Lung (tissue), 12 donors: ENCODE measurements around the gene AAR2. TPM values are rescaled to one million over a fixed set of nuclear protein-coding genes. Genes with fewer than 3 reads are reported as not detected.

Experiments used
- ATAC-seq: fragments of 200-7000 bp; cut with Tn5 transposase; one replicate; pipeline ENCODE4 v1.9.1; 2020; ENCODE audit warnings: moderate number of reproducible peaks; ENCODE audit not compliant: insufficient read depth, low FRiP score
- DNase-seq, 3 donors: peaks; one replicate each; pipeline ENCODE4 v3.0.0-alpha.2; 2013 to 2017
- H3K27ac ChIP-seq, 2 donors: one replicate each; pipeline ENCODE4 v1.5.1; 2013; ENCODE audit warnings: mild to moderate bottlenecking in 2 of 2, moderate library complexity in 2 of 2, control low read depth in 1 of 2, inconsistent platforms in 1 of 2, low read depth in 1 of 2, low read length in 1 of 2
- H3K27me3 ChIP-seq, 3 donors: one replicate each; pipeline ENCODE4 v1.5.1; 2013; ENCODE audit warnings: low read length in 2 of 3; ENCODE audit not compliant: control insufficient read depth in 3 of 3, insufficient read depth in 3 of 3
- H3K36me3 ChIP-seq, 4 donors: one replicate each; pipeline ENCODE4 v1.5.1; 2013; ENCODE audit warnings: low read length in 4 of 4, mild to moderate bottlenecking in 1 of 4, moderate library complexity in 1 of 4; ENCODE audit not compliant: control insufficient read depth in 4 of 4, insufficient read depth in 4 of 4
- H3K4me1 ChIP-seq, 5 donors: one replicate each; pipeline ENCODE4 v1.5.1; 2013; ENCODE audit warnings: low read length in 5 of 5, mild to moderate bottlenecking in 2 of 5, moderate library complexity in 1 of 5; ENCODE audit not compliant: control insufficient read depth in 5 of 5, insufficient read depth in 5 of 5
- H3K4me3 ChIP-seq: one replicate; pipeline ENCODE4 v1.5.1; 2013; ENCODE audit warnings: mild to moderate bottlenecking, control low read depth, moderate library complexity
- H3K9ac ChIP-seq, 2 donors: one replicate each; pipeline ENCODE4 v1.5.1; 2013; ENCODE audit warnings: low read length in 2 of 2, control low read depth in 1 of 2; ENCODE audit not compliant: insufficient read depth in 1 of 2
- H3K9me3 ChIP-seq, 4 donors: one replicate each; pipeline ENCODE4 v1.5.1; 2013; ENCODE audit warnings: low read length in 3 of 4, mild to moderate bottlenecking in 1 of 4, moderate library complexity in 1 of 4; ENCODE audit not compliant: control insufficient read depth in 4 of 4, insufficient read depth in 3 of 4
- CTCF ChIP-seq: IDR thresholded peaks from 2 replicates; pipeline ENCODE4 v1.5.1; 2012; ENCODE audit warnings: mild to moderate bottlenecking; ENCODE audit errors: control extremely low read depth, extremely low read depth
- WGBS, 2 donors: extraction: QIAGEN DNeasy Blood & Tissue Kit; methylation state at CpG; one replicate each; pipeline ENCODE4 v1.1.7; 2013; 5-methylcytosine and 5-hydroxymethylcytosine counted together
- polyA plus RNA-seq, 2 donors: library from polyadenylated mRNA; stranded (reverse); fragments of 200-250 nt; gene quantifications; one replicate each; pipeline ENCODE4 v1.2.1, GENCODE V29; 2013
- total RNA-seq, 2 donors: library from RNA; depleted of rRNA in 1 of 2; stranded (reverse); fragments of >200 nt in 1 of 2; gene quantifications; one replicate each; pipeline ENCODE4 v1.2.1, GENCODE V29; 2014 to 2021
- donor health status: control.
- donor health status: control.
- donor health status: Bipolar disorder and iron deficiency.
- donor health status: healthy.
- donor health status: DM: yes; HTN: yes; CAD: no.

The AAR2 gene
- total and polyA plus RNA-seq, 4 donors, result 18.1 to 31.2 (median 29.3) TPM

GRCh38 chr20:36208257-36208656, 28.0 kb upstream of the AAR2 start:
- H3K36me3 ChIP-seq, result peaks cover 0 to 33% (median 8%) of the 10 kb centered on the region in 4 donors
- no peaks in the 10 kb centered on the region for H3K4me1 ChIP-seq
- no peak for ATAC-seq
- H3K4me3 ChIP-seq, result no peak overlapping the region
- WGBS, 2 donors, result 91 to 94% methylated on average over 10 of the region's 10 CpGs
- TF ChIP-seq CTCF, result no peak
- no peak for DNase-seq
- no peaks in the 10 kb centered on the region for H3K27me3 ChIP-seq
- no peak overlapping the region for H3K9ac ChIP-seq
- H3K9me3 ChIP-seq, result no peaks in the 10 kb centered on the region
- H3K27ac ChIP-seq, result no peak overlapping the region

DNA sequence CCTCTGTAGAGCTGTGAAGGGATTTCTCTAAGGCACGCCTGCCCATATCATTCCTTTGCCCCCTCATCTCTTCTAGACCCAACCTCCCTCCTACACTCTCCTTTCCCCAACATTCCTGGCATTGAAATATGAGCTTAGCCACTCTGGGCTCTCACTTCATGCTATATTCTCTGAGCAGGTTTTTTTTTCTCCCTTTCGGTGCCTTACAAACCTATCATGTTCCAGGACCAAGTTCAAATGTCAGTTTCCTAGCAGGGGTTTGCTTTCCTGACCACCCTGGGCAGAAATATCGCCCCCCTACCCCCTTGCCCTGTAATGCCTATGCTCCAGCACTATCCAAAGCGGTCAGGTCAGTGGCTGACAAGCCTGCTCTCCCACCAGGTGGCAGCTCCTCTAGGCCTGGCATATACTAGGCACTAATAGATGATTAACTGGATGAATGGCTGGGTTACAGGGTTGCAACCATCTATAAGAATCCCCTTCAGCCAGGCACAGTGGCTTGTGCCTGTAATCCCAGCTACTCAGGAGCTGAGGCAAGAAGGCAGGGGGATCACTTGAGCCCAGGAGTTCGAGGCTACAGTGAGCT, 25.7 kb upstream of the AAR2 start:
- 87 to 90% methylated on average over 5 of the region's 5 CpGs for WGBS, 2 donors
- no peak overlapping the region for H3K4me3 ChIP-seq

DNA sequence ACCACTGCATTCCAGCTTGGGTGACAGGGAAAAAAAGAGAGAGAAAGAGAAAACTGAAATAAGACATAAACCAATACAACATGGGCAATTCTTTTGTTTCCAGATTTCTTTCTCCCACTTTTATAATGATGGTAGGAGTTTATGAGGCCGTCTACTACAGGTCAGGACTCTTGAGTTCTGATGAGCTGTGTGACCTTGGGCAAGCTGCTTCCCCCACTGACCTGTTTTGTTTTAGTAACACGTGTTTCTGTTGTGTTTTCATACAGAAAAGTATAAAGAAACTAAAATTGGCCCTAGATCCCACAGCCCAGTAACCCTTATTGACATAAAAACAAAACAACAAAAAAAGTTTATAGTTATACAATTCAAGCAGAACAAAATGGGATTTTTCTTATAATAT, 22.9 kb upstream of the AAR2 start:
- Histone ChIP-seq H3K27me3 (no peaks in the 10 kb centered on the region), H3K27ac (no peak overlapping the region), H3K36me3 (peaks cover 0 to 20% (median 9%) of the 10 kb centered on the region in 4 donors), H3K9ac (no peak overlapping the region), H3K9me3 (no peaks in the 10 kb centered on the region), H3K4me3 (no peak overlapping the region), H3K4me1 (no peaks in the 10 kb centered on the region)
- DNase-seq (no peak), ATAC-seq (no peak)
- WGBS, 2 donors, result 67 to 80% methylated on average over 2 of the region's 2 CpGs
- no peak for TF ChIP-seq CTCF

More for the DNA sequence above, 25.7 kb upstream of the AAR2 start:
- peaks cover 0 to 32% (median 8%) of the 10 kb centered on the region in 4 donors for H3K36me3 ChIP-seq
- no peak overlapping the region for H3K9ac ChIP-seq
- ATAC-seq, result no peak
- H3K27me3 ChIP-seq, result no peaks in the 10 kb centered on the region
- DNase-seq, result peak; percentile 19 to 56 (median 33)
- H3K9me3 ChIP-seq, result no peaks in the 10 kb centered on the region
- no peak overlapping the region for H3K27ac ChIP-seq
- no peak for TF ChIP-seq CTCF
- H3K4me1 ChIP-seq, result no peaks in the 10 kb centered on the region
